Measurements from ENCODE around the gene MRGPRD. TPM values are rescaled to one million over a fixed set of nuclear protein-coding genes. Genes with fewer than 3 reads are reported as not detected.

Gene MRGPRD
- total and polyA plus RNA-seq, 2 of the 8 experiments (the other 6 are each of a cell fraction or from before 2014, with no cell fraction given): not detected

DNA sequence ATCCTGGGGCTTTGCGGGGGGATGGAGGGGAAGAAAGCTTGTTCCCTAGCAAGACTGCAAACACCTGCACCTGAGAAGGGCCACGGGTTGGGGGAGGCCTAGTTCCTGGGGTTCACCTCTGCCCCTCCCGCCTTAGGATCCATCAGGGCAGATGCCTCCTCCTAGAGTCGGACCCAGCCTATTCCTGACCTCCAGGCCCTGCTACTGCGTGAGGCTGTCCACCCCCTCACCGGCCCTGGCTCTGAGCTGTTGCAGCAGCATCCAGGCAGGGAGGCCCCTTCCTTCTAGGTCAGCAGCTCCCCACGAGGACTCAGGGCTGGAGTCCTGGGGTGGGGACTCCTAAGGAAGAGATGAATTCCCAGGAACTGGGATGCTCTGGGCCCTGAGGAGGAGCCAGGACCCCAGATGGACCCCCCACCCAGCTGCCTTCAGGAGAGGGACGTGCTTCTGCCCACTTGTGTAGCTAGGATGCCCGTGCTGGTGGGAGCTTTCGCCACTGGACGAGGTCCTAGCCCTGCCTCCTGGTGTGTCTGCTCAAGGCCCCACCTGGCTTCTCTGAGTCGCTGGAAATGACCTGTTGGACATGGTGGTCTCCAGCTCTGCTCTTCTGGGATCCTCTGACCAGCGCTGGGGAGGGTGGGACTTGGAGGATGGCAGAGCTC lies 21.9 kb upstream of the MRGPRD start:
- Histone ChIP-seq H3K4ac (replicated peaks; ENCODE audit: insufficient read length, low read depth, low read length) (no peak overlapping the region), H3K4me2 (ENCODE audit: insufficient read depth in 1 of 2, low read depth in 2 of 2, low read length in 2 of 2) (no peak overlapping the region), H2BK120ac (replicated peaks; ENCODE audit: low read depth, low read length) (no peak overlapping the region), H3K27me3 (replicated peaks in 1 of 4; ENCODE audit: control insufficient read depth in 3 of 4, extremely low read depth in 1 of 4, insufficient read depth in 3 of 4, low read length in 3 of 4) (no peaks in the 10 kb centered on the region), H3K36me3 (ENCODE audit: control insufficient read depth in 2 of 4, insufficient read depth in 4 of 4, low read length in 3 of 4) (no peaks in the 10 kb centered on the region; a peak in 1 of 8 replicates), H2AFZ (ENCODE audit: low read length) (no peak overlapping the region), H3K23me2 (ENCODE audit: low read depth, low read length) (no peaks in the 10 kb centered on the region), H3K27ac (ENCODE audit: low read depth, low read length) (no peak overlapping the region), H4K8ac (ENCODE audit: extremely low read depth, insufficient read depth, low read length) (no peak overlapping the region; the same call in 1 of the 2 replicates), H3K56ac (replicated peaks; ENCODE audit: insufficient read length, low read depth, low read length) (no peak overlapping the region), H3K4me3 (ENCODE audit: extremely low read depth in 1 of 4, insufficient read depth in 2 of 4, low read depth in 3 of 4, low read length in 4 of 4) (no peak overlapping the region), H2BK20ac (ENCODE audit: low read length) (no peak overlapping the region), H4K91ac (replicated peaks; ENCODE audit: insufficient read length, low read length) (no peak overlapping the region), H3K4me1 (replicated peaks in 1 of 4; ENCODE audit: control insufficient read depth in 3 of 4, insufficient read depth in 4 of 4, low read length in 3 of 4) (peaks cover 0 to 2% (median 1%) of the 10 kb centered on the region in 4 experiments; a peak in 2 of 7 replicates), H3K23ac (ENCODE audit: insufficient read length) (no peak overlapping the region), H2BK15ac (ENCODE audit: low read length) (no peak overlapping the region), H2BK5ac (ENCODE audit: low read depth, low read length) (no peak overlapping the region), H3K9me3 (ENCODE audit: insufficient read depth in 2 of 2, low read depth in 1 of 2, low read length in 1 of 2) (no peaks in the 10 kb centered on the region), H3K14ac (ENCODE audit: insufficient read length) (no peak overlapping the region), H3K79me1 (ENCODE audit: low read depth, low read length) (no peaks in the 10 kb centered on the region), H3K79me2 (ENCODE audit: control insufficient read depth in 1 of 2, insufficient read depth in 2 of 2, low read length in 2 of 2) (no peaks in the 10 kb centered on the region), H4K5ac (ENCODE audit: insufficient read length, low read depth, low read length) (no peak overlapping the region), H2AK5ac (ENCODE audit: low read depth, low read length) (no peak overlapping the region), H2BK12ac (ENCODE audit: low read depth, low read length) (no peak overlapping the region), H3K9ac (replicated peaks in 1 of 4; ENCODE audit: extremely low read depth in 1 of 4, low read depth in 3 of 4, low read length in 3 of 4) (peak overlapping the region in 1 of 4 experiments; percentile 25; a peak in 1 of 7 replicates), H4K20me1 (replicated peaks in 1 of 2; ENCODE audit: control insufficient read depth in 1 of 2, insufficient read depth in 2 of 2, low read length in 2 of 2) (no peaks in the 10 kb centered on the region), H3K18ac (ENCODE audit: extremely low read depth, low read length) (no peak overlapping the region)
- DNase-seq (ENCODE audit: low read depth in 1 of 2, low spot score in 2 of 2): no peak
- 82% methylated on average over 9 of the region's 13 CpGs; no CpG with 5 or more reads in 1 of the 2 experiments for WGBS, 2 experiments (ENCODE audit: extremely low coverage in 1 of 2, insufficient coverage in 1 of 2, insufficient read length in 1 of 2, insufficient replicate concordance in 2 of 2, low coverage in 1 of 2, low lambda C conversion rate in 2 of 2, missing lambda C conversion rate in 1 of 2)
- ChIA-PET CTCF (ENCODE audit: partially characterized antibody) (interaction anchor here (0.6 to 3.2 kb wide), 9 partner anchors 10 to 370 kb away, joined by 3 to 8 read pairs (median 3); partner anchors contain the start of genes MRGPRD and MRGPRF), POLR2A (ENCODE audit: partially characterized antibody) (interaction anchor here (1.3 kb wide), 1 partner anchor 10 kb away, joined by 4 read pairs; no protein-coding TSS in a partner anchor)
- no peak for FAIRE-seq
- TF ChIP-seq KDM4A (IDR thresholded peaks at IDR 0.05; ENCODE audit: low read depth, low read length, severe bottlenecking) (no peak), GTF2F1 (IDR thresholded peaks at IDR 0.05; ENCODE audit: borderline replicate concordance, low read depth, low read length) (no peak), POLR2AphosphoS5 (IDR thresholded peaks at IDR 0.05; ENCODE audit: low read depth, low read length) (no peak), RAD21 (IDR thresholded peaks at IDR 0.05 in 1 of 2, conservative IDR thresholded peaks at IDR 0.05 in 1 of 2; ENCODE audit: low read depth in 2 of 2, low read length in 2 of 2) (no peak), MAX (IDR thresholded peaks at IDR 0.05) (no peak), ZNF274 (IDR thresholded peaks at IDR 0.05; ENCODE audit: borderline replicate concordance, extremely low read depth, low read length) (no peak), E2F6 (IDR thresholded peaks at IDR 0.05) (no peak), CBX8 (IDR thresholded peaks at IDR 0.05; ENCODE audit: borderline replicate concordance, low read depth, low read length) (no peak), EP300 (IDR thresholded peaks at IDR 0.05; ENCODE audit: borderline replicate concordance in 1 of 2, low read depth in 2 of 2, low read length in 2 of 2) (no peak), TCF12 (IDR thresholded peaks at IDR 0.05; ENCODE audit: low read depth, low read length) (no peak)

All from H1 (cell line).